Measurements from ENCODE around the gene INPP5A. TPM values are rescaled to one million over a fixed set of nuclear protein-coding genes. Genes with fewer than 3 reads are reported as not detected.

The INPP5A gene
- total and polyA plus RNA-seq, 4 donors = 12.4 to 39.9 (median 28.2) TPM

GRCh38 chr10:132764108-132764507 lies 226.5 kb downstream of the INPP5A start:
- no peak overlapping the region for H3K4me3 ChIP-seq
- H3K9ac ChIP-seq (ENCODE audit: insufficient read depth in 1 of 2, low read length in 2 of 2) = no peak overlapping the region
- H3K36me3 ChIP-seq (ENCODE audit: control insufficient read depth in 4 of 4, insufficient read depth in 4 of 4, low read length in 4 of 4) = peaks cover 0 to 23% (median 9%) of the 10 kb centered on the region in 4 donors

DNA sequence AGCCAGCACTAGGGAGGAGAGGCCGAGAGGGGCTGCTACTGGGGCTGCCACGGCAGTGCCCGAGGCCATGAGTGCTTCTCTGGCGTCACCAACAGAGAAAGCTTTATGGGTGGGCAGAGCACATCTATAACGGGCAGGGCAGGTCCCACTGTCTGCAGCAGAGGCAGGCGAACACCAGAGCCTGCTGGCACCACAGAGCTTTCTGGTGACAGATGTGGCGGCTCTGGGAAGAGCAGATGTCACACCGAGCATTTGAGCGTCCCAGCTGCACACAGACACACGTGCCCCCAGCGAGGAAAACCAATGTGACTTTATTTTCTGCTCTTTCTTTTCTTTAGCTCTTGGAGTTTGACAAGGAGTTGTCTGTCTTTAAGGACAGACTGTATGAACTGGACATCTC lies 227.8 kb downstream of the INPP5A start:
- no peak overlapping the region for H3K9ac ChIP-seq (ENCODE audit: insufficient read depth in 1 of 2, low read length in 2 of 2)
- no peak for ATAC-seq (ENCODE audit: insufficient read depth, low FRiP score)
- peaks cover 0 to 4% (median 0%) of the 10 kb centered on the region in 4 donors for H3K9me3 ChIP-seq (ENCODE audit: control insufficient read depth in 4 of 4, insufficient read depth in 3 of 4, low read length in 3 of 4)
- no peak overlapping the region for H3K4me3 ChIP-seq
- H3K27ac ChIP-seq (ENCODE audit: low read depth in 1 of 2, low read length in 1 of 2) = no peak overlapping the region
- peaks cover 0 to 27% (median 11%) of the 10 kb centered on the region in 4 donors for H3K36me3 ChIP-seq (ENCODE audit: control insufficient read depth in 4 of 4, insufficient read depth in 4 of 4, low read length in 4 of 4)
- no peaks in the 10 kb centered on the region for H3K4me1 ChIP-seq (ENCODE audit: control insufficient read depth in 5 of 5, insufficient read depth in 5 of 5, low read length in 5 of 5)
- WGBS, 2 donors = 92 to 93% methylated on average over 11 of the region's 11 CpGs
- H3K27me3 ChIP-seq (ENCODE audit: control insufficient read depth in 3 of 3, insufficient read depth in 3 of 3, low read length in 2 of 3) = no peaks in the 10 kb centered on the region
- no peak for DNase-seq
- TF ChIP-seq, protein P1, sequence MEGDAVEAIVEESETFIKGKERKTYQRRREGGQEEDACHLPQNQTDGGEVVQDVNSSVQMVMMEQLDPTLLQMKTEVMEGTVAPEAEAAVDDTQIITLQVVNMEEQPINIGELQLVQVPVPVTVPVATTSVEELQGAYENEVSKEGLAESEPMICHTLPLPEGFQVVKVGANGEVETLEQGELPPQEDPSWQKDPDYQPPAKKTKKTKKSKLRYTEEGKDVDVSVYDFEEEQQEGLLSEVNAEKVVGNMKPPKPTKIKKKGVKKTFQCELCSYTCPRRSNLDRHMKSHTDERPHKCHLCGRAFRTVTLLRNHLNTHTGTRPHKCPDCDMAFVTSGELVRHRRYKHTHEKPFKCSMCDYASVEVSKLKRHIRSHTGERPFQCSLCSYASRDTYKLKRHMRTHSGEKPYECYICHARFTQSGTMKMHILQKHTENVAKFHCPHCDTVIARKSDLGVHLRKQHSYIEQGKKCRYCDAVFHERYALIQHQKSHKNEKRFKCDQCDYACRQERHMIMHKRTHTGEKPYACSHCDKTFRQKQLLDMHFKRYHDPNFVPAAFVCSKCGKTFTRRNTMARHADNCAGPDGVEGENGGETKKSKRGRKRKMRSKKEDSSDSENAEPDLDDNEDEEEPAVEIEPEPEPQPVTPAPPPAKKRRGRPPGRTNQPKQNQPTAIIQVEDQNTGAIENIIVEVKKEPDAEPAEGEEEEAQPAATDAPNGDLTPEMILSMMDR (IDR thresholded peaks at IDR 0.05; ENCODE audit: control extremely low read depth, extremely low read depth) = no peak

More at GRCh38 chr10:132764108-132764507, 226.5 kb downstream of the INPP5A start:
- Histone ChIP-seq H3K4me1 (ENCODE audit: control insufficient read depth in 5 of 5, insufficient read depth in 5 of 5, low read length in 5 of 5) (no peaks in the 10 kb centered on the region), H3K9me3 (ENCODE audit: control insufficient read depth in 4 of 4, insufficient read depth in 3 of 4, low read length in 3 of 4) (peaks cover 0 to 3% (median 0%) of the 10 kb centered on the region in 4 donors), H3K27ac (ENCODE audit: low read depth in 1 of 2, low read length in 1 of 2) (no peak overlapping the region), H3K27me3 (ENCODE audit: control insufficient read depth in 3 of 3, insufficient read depth in 3 of 3, low read length in 2 of 3) (no peaks in the 10 kb centered on the region)
- DNase-seq (no peak), ATAC-seq (ENCODE audit: insufficient read depth, low FRiP score) (no peak)
- TF ChIP-seq, protein P1 (IDR thresholded peaks at IDR 0.05; ENCODE audit: control extremely low read depth, extremely low read depth) = no peak
- WGBS, 2 donors = 81 to 89% methylated on average over 11 of the region's 11 CpGs

DNA sequence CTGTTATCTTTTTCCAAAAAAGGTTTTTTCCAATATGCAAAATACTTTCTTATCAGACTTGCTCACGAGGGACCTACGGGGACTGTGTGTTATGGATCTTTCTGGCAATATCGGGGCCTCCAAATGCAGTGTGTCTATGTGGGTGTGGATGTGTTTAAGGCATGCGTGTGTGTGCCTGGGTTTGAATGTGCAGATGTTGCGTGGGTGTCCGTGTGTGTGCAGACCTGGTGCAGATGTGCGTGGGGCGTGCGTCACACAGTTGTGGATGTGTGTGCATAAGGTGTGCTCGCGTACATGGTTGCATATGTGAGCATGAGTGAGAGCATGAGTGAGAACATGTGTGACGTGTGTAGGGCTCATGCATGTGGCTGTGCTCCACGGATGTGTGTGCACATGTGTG lies 228.7 kb downstream of the INPP5A start:
- 96 to 97% methylated on average over 13 of the region's 13 CpGs for WGBS, 2 donors
- no peaks in the 10 kb centered on the region for H3K4me1 ChIP-seq (ENCODE audit: control insufficient read depth in 5 of 5, insufficient read depth in 5 of 5, low read length in 5 of 5)
- no peak for ATAC-seq (ENCODE audit: insufficient read depth, low FRiP score)
- H3K9me3 ChIP-seq (ENCODE audit: control insufficient read depth in 4 of 4, insufficient read depth in 3 of 4, low read length in 3 of 4) = peaks cover 0 to 3% (median 0%) of the 10 kb centered on the region in 4 donors
- H3K27me3 ChIP-seq (ENCODE audit: control insufficient read depth in 3 of 3, insufficient read depth in 3 of 3, low read length in 2 of 3) = no peaks in the 10 kb centered on the region
- H3K4me3 ChIP-seq = no peak overlapping the region
- TF ChIP-seq, protein P1 (IDR thresholded peaks at IDR 0.05; ENCODE audit: control extremely low read depth, extremely low read depth) = no peak
- H3K36me3 ChIP-seq (ENCODE audit: control insufficient read depth in 4 of 4, insufficient read depth in 4 of 4, low read length in 4 of 4) = peaks cover 0 to 24% (median 11%) of the 10 kb centered on the region in 4 donors
- no peak overlapping the region for H3K27ac ChIP-seq (ENCODE audit: low read depth in 1 of 2, low read length in 1 of 2)
- H3K9ac ChIP-seq (ENCODE audit: insufficient read depth in 1 of 2, low read length in 2 of 2) = no peak overlapping the region
- no peak for DNase-seq
